ENCODE data around the gene GTF2F2.

GRCh38 chr13:45295536-45295935 lies 175.2 kb downstream of the GTF2F2 start:
- TF ChIP-seq CTCF (IDR thresholded peaks at IDR 0.05) (no peak), EZH2 (IDR thresholded peaks at IDR 0.05; ENCODE audit: borderline replicate concordance, insufficient read depth, low read depth, low read length, poor library complexity, severe bottlenecking) (no peak)
